ENCODE measurements around the gene GRIFIN.
"Not testable (repeated sequence)": the region's sequence is repeated elsewhere in the genome, so short reads cannot be mapped to it uniquely, and the experiment has no call there.

The GRIFIN gene

DNA sequence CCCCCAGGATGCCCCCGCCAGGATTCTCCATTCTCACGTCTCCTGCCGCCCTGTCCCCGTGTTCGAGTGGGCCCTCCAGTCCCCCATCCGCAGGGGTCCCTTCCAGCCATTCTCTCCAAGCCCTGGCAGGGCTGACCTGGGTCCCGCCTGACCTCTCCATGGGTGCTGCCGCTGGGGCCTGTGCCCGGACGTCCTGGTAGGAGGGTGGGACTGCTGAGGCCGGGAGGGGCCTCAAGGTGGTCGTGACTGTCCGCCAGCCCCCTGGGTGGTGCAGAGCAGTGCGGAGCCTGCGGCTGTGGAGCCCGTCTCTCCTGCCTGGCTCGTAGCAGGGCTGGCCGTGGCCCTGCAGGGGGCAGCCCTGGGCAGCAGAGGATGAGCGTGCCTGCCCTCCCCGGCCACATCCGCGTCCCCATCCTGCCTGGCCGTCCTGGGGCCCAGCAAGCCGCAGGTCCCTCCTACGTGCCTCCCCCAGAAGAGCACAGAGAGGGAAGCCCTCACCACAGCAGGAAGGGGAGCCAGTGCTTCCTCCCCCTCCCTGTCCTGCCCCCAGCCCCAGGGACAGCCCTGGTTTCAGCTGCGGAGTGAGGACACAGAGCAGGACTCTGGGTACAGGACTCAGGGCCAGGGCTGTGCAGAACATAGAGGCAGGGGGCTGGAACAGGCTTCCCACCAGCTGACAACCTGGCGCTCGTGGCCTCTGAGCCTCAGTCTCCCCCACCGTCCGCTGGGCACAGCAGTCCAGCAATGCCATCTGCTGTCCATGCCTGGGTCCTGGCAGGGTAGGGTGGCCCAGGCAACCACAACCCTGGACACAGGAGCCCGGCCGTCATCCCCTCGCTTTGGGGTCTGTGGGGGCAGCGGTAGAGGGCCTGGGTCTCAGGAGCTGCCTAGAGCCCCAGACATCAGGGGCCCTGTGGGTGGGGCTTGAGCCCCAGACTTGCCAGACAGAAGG, 1.5 kb upstream of the GRIFIN start:
- DNase-seq = peak; percentile 97

- peak; percentile 21 for DNase-seq
Measured at GRCh38 chr7:2476776-2477446, 713 bp upstream of the GRIFIN start.

- DNase-seq = peak; percentile 12
Measured at GRCh38 chr7:2475678-2476015, 551 bp downstream of the GRIFIN start.

DNA sequence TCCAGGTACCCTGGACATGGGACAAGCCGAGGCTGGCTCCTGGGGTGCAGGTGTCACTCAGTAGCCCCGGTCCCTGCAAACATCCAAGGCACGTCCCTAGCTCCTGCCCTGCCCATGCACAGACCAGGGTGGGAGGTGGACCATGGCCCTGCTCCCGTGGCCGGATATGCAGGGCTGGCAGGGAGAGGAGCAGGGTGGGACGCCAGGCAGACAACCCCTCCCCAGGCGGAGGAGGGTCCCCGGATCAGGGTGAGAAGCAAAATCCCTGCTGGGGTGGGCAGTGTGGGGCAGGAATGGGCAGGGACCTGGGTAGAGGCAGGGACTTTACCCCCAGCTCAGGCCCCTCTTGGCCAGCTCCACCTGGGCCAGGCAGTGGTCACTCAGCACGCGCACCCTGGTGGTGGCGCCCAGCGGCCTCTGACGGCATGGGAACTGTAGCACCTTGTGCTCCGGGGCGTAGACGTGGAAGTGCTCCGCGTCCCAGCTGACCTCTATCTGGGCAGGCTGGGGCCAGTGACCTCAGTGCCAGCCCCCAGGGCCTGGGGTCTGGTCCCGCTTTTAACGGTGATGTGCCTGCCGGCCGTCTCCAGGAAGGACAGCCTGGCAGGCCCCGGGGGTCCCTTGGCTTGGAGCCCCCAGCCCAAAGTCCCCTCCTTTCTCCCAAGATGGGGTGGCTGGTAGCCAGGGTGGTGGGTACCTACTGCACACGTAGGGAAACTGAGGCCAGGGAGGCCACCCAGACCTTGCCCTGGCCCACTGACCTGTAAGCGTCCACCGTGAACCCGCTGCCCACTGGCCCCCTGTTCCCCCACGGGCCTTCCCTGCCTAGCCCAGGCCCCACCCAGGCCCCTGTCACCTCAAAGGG, 1.2 kb downstream of the GRIFIN start:
- peak; percentile 29 for DNase-seq

DNA sequence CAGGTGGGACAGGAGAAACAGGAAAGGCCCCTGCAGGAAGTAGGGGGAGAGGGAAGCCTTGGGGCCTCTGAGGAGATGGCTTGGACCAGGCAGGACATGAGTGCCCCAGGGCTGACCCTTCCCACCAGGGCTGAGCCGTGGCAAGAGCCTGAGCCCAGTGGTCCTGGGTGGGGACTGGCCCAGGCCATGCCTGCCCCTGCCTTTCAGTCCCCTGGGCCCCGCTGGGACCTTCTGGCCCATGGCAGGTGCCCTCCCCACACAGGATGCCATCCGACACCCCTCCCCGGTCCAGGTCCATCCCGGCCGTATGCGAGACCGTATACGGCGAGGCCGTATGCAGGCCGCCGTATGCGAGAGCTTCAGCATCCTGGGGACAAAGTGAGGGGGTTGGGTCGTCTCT, 2.0 kb downstream of the GRIFIN start:
- DNase-seq = peak; percentile 33

DNA sequence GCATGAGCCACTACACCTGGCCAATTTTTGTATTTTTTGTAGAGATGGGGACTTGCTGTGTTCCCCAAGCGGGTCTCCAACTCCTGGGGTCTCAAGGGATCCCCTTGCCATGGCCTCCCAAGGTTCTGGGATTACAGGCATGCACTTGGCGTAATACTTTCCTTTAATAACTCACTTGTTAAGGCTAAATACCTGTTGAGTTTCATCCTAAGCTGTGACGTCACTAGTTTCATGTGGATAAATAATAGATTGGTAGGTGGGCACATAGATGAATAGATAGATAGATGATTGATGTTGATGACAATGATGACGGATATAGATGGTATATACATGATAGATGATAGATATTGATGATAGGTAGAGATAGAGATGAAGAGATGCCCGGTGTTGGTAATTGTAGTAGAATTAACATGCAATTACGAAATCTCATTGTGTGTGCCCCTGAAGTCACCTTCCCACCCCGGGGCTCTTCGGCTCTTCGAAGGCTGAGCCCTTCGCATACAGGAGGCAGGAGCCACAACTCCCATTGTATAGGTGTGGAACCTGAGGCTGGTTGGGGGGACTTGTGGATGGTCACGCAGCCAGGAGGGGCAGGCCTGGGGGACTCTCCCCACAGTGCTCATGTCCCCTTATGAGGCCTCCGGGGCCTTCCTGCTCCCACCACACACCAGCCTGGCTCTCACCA, 2.6 kb downstream of the GRIFIN start:
- peak; percentile 24 for DNase-seq

GRCh38 chr7:2472739-2473138, 3.5 kb downstream of the GRIFIN start:
- DNase-seq = peak; percentile 56

- peak; percentile 60 for DNase-seq
Measured at GRCh38 chr7:2471396-2471795, 4.8 kb downstream of the GRIFIN start.

GRCh38 chr7:2471022-2471329, 5.2 kb downstream of the GRIFIN start:
- DNase-seq = peak; percentile 33

DNA sequence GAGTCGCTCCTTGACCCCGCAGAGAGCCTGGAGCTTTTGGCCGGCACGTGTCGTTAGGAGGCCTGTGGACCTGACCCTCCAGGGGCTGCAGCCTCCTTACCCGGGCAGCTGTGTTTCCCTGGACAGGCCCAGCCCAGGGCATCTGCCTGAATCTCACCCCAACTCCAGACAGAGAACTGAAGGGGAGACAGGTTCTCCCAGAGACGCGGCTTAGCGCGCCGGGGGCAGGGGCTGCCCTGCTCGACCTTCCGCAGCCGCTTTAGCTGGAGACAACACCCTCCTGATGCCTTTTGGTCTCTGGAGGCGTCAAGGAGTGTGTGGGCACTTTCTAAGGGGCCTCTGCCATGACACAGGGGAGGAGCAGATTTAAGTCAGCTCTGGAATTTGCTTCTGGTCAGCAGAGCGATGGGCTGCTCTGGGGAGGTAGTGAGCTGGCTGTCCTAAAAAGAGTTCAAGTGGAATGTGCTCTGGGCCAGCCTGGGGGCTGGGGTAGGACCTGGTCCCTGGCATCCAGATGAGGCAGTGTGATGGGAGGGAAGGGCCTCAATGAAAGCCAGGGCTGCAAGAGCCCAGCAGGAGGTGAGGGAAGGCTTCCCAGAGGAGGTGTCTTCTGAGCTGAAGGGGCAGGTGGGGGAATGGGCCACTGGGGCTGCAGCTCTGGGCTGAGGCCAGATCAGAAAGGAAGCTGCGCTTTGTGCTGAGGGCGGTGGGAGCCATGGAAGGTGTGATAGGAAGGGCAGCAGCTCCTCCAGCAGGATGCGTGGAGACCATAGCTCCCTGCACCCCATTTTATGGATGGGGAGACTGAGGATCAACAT, 5.8 kb downstream of the GRIFIN start:
- DNase-seq = peak; percentile 18

DNA sequence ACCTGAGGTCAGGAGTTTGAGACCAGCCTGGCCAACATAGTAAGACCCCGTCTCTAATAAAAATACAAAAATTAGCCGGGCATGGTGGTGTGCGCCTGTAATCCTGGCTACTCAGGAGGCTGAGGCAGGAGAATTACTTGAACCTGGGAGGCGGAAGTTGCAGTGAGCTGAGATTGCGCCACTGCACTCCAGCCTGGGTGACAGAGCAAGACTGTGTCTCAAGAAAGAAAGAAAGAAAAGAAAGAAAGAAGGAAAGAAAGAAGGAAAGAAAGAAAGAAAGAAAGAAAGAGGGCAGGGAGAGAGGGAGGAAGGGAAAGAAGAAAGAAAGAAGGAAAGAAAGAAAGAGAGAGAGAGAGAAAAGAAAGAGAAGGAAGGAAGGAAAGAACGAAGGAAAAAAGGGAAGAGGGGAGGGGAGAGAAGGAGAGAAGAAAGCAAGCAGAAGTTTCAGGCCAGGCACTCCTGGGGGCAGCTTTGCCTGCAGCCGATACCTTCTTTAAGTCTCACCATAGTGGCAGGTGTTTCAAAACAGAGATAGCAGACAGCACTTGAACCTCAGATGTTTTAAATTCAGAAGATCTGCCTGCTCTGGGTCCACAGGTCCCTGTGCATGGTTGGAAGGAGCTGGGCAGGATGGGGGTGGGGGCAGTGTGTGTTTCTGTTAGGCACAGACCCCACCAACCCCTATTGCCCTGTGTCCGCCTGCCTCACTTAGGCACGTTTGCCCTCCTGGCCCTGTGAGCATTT, 6.6 kb downstream of the GRIFIN start:
- DNase-seq = not testable (repeated sequence)

DNA sequence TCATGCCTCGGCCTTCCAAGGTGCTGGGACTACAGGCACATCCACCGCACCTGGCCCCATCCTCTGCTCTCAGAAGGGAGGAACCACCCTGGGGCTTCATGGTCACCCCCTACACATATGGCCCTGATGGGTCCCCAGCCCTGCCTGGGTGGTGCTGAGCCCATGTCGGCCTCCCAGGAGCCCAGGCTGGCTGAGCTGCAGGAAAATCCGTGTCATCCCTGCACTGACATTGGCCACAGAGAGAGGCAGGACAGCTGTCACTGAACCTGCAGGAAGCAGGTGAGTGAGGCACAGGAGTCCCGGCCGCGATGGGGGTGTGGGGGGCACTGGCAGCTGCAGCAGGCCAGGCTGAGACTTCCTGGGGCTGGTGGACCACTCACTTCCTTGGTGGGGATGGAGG, 8.0 kb downstream of the GRIFIN start:
- DNase-seq = peak; percentile 4

- DNase-seq = no peak
Measured at GRCh38 chr7:2466675-2467074, 9.5 kb downstream of the GRIFIN start.

DNA sequence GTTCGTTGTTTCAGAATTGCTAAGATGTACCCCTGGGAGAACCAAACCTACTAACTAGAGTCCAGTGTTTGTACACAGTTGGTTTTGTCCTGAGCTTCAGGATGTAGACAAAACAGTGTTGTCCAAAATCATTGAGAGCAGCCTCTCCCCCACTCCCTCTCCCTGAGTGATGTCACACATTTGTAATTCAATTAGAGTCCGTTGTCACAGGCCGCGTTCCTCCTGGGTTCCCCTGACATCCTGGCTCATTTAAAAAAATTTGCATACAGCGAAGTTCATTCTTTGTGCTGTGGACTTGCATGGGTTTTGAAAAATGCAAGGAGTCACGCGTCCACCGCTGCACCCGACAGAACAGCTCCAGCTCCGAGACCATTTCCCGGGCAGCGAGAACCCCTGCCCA, 10.3 kb downstream of the GRIFIN start:
- DNase-seq = no peak

DNA sequence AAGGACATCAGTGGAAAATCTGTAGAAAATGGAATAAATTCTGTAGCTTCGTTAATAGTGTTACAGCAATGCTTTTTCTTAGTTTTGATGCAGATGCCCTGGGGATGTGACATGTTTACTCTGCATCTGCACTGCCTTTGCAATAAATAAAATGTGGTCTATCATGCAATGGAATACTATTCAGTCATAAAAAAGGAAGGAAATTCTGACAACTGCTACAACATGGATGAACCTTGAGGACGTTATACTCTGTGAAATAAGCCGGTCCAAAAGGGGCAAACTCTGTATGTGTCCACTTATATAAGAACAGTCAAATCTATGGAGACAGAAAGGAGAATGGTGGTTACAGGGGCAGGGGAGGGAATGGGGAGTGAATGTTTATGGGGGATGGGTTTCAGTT, 13.5 kb downstream of the GRIFIN start:
- no peak for DNase-seq

DNA sequence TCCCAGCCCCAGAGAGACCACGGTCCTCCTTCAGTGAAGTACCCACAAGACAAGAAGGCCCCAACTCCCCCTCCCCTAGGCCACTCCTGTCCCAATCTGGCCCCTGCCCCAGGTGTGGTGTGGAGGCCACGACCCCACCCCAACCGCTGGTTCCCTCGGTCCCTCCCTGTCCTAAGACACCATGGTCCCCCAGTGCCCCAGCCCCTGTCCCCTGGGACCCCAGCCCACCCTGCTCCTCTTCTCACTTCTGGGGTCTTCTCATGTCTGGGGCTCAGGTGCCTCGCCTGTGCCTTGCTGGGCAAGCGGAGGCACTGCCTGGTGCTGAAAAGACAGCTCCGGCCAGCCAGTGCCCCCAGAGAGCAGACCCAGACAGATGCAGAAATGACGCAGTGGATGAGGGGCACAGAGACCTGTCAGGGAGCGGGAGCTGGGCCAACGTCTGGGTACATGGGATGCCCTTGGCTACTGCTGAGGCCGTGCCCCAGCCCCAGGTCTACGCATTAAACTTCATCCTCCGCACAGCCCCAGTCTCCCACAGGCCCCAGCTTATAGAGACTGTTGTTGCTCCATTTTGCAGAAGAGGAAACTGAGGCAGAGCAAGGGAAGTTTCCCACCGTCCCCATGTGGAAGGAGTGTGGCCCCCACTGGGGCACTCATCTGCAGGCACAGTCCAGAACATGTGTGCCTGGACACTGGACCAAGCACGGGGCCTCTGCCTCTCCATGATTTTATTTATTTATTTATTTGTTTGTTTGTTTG, 14.8 kb downstream of the GRIFIN start:
- DNase-seq = no peak

- no peak for DNase-seq
Measured at GRCh38 chr7:2460641-2461040, 15.6 kb downstream of the GRIFIN start.

DNA sequence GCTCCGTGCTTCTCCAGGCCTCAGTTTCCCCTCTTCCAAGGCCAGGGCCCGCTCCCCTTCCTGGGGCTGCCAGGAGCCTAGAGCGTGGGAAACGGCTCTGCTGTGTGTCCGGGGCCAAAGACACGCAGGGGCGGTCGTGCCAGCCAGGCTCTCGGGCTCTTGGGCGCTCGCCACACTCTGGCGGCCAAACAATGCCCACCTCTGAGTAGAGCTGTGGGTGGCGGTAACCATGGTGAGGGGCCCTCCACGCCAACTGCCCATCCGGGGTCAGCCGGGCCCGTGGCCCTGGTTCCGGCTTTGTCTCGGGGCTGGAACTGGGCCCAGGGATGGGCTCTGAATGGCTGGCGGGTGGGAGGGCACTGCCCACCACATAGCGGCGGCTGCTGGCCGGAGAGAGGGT, 16.0 kb downstream of the GRIFIN start:
- DNase-seq = no peak

GRCh38 chr7:2459674-2460073, 16.5 kb downstream of the GRIFIN start:
- DNase-seq = no peak

GRCh38 chr7:2453849-2454248, 22.3 kb downstream of the GRIFIN start:
- DNase-seq = not testable (repeated sequence)
